ENCODE results near the gene KIF1A. TPM values are rescaled to one million over a fixed set of nuclear protein-coding genes. Genes with fewer than 3 reads are reported as not detected.

KIF1A gene
- polyA plus RNA-seq, 1 donor from 2014 or later, result 63.4 TPM

- Histone ChIP-seq H3K4me2 (ENCODE audit: low read length) (no peak overlapping the region), H3K36me3 (ENCODE audit: insufficient read depth, low read length) (no peaks in the 10 kb centered on the region), H2AFZ (ENCODE audit: low read depth, low read length) (no peak overlapping the region), H3K9ac (ENCODE audit: low read length) (no peak overlapping the region), H3K4me3 (ENCODE audit: low read length) (no peak overlapping the region), H3K79me2 (replicated peaks; ENCODE audit: insufficient read depth, low read length) (no peaks in the 10 kb centered on the region), H3K9me3 (ENCODE audit: low read length) (no peaks in the 10 kb centered on the region), H3K27ac (ENCODE audit: low read length) (no peak overlapping the region), H4K20me1 (ENCODE audit: insufficient read depth) (no peaks in the 10 kb centered on the region), H3K9me2 (ENCODE audit: insufficient read depth, low read length) (no peaks in the 10 kb centered on the region), H3F3A (ENCODE audit: insufficient read depth, low read length, poor library complexity, severe bottlenecking) (no peaks in the 10 kb centered on the region), H3K27me3 (ENCODE audit: insufficient read depth, low read depth, low read length) (no peaks in the 10 kb centered on the region)
- TF ChIP-seq TAF1 (IDR thresholded peaks at IDR 0.05; ENCODE audit: low read depth) (no peak), CTCF (IDR thresholded peaks at IDR 0.05; ENCODE audit: poor library complexity, severe bottlenecking) (no peak), EP300 (conservative IDR thresholded peaks at IDR 0.05; ENCODE audit: poor library complexity, severe bottlenecking) (no peak), MXI1 (conservative IDR thresholded peaks at IDR 0.05; ENCODE audit: poor library complexity, severe bottlenecking) (no peak), SMC3 (conservative IDR thresholded peaks at IDR 0.05; ENCODE audit: poor library complexity) (no peak), EZH2 (IDR thresholded peaks at IDR 0.05; ENCODE audit: borderline replicate concordance, insufficient read depth, low read length, poor library complexity, severe bottlenecking) (no peak), REST (IDR thresholded peaks at IDR 0.05; ENCODE audit: borderline replicate concordance) (no peak), POLR2AphosphoS5 (IDR thresholded peaks at IDR 0.05) (no peak), RAD21 (conservative IDR thresholded peaks at IDR 0.05) (no peak)
Observed at GRCh38 chr2:240836781-240837467, 16.9 kb upstream of the KIF1A start.

GRCh38 chr2:240835528-240835927 is 15.5 kb upstream of the KIF1A start:
- H4K20me1 ChIP-seq (ENCODE audit: insufficient read depth), result no peaks in the 10 kb centered on the region
- no peak overlapping the region for H3K27ac ChIP-seq (ENCODE audit: low read length)
- TF ChIP-seq CTCF (IDR thresholded peaks at IDR 0.05; ENCODE audit: poor library complexity, severe bottlenecking) (no peak), POLR2AphosphoS5 (IDR thresholded peaks at IDR 0.05) (no peak), EZH2 (IDR thresholded peaks at IDR 0.05; ENCODE audit: borderline replicate concordance, insufficient read depth, low read length, poor library complexity, severe bottlenecking) (no peak), TAF1 (IDR thresholded peaks at IDR 0.05; ENCODE audit: low read depth) (no peak), EP300 (conservative IDR thresholded peaks at IDR 0.05; ENCODE audit: poor library complexity, severe bottlenecking) (no peak), SMC3 (conservative IDR thresholded peaks at IDR 0.05; ENCODE audit: poor library complexity) (no peak), RAD21 (conservative IDR thresholded peaks at IDR 0.05) (no peak), MXI1 (conservative IDR thresholded peaks at IDR 0.05; ENCODE audit: poor library complexity, severe bottlenecking) (no peak), REST (IDR thresholded peaks at IDR 0.05; ENCODE audit: borderline replicate concordance) (no peak)
- H3K9ac ChIP-seq (ENCODE audit: low read length), result no peak overlapping the region
- H3K79me2 ChIP-seq (replicated peaks; ENCODE audit: insufficient read depth, low read length), result no peaks in the 10 kb centered on the region
- H3K9me3 ChIP-seq (ENCODE audit: low read length), result no peaks in the 10 kb centered on the region
- no peaks in the 10 kb centered on the region for H3F3A ChIP-seq (ENCODE audit: insufficient read depth, low read length, poor library complexity, severe bottlenecking)
- no peak overlapping the region for H2AFZ ChIP-seq (ENCODE audit: low read depth, low read length)
- no peak overlapping the region for H3K4me2 ChIP-seq (ENCODE audit: low read length)
- no peaks in the 10 kb centered on the region for H3K36me3 ChIP-seq (ENCODE audit: insufficient read depth, low read length)
- no peaks in the 10 kb centered on the region for H3K27me3 ChIP-seq (ENCODE audit: insufficient read depth, low read depth, low read length)
- H3K9me2 ChIP-seq (ENCODE audit: insufficient read depth, low read length), result no peaks in the 10 kb centered on the region
- H3K4me3 ChIP-seq (ENCODE audit: low read length), result no peak overlapping the region
